GM23248 (cell line): ENCODE data around the gene RNF145. TPM values are rescaled to one million over a fixed set of nuclear protein-coding genes. Genes with fewer than 3 reads are reported as not detected.

Experiments used
- DNase-seq: peaks from one replicate; pipeline ENCODE4 v3.0.0-alpha.2; 2015
- H2AFZ ChIP-seq: fragments of 200-600 bp; sonication (generic); 2 replicates; pipeline ENCODE4 v1.6.1; 2016; ENCODE audit warnings: antibody characterized with exemption
- H3F3A ChIP-seq: fragments of 200-600 bp; sonication (generic); 2 replicates; pipeline ENCODE4 v1.6.1; 2016; ENCODE audit warnings: mild to moderate bottlenecking, antibody characterized with exemption, mixed run types; ENCODE audit not compliant: insufficient read depth
- H3K27ac ChIP-seq: fragments of 200-600 bp; sonication (generic); 2 replicates; pipeline ENCODE4 v1.5.1; 2016; ENCODE audit warnings: mild to moderate bottlenecking
- H3K27me3 ChIP-seq: fragments of 200-600 bp; sonication (generic); replicated peaks from 2 replicates; pipeline ENCODE4 v1.6.1; 2016; ENCODE audit warnings: mild to moderate bottlenecking; ENCODE audit not compliant: insufficient read depth
- H3K36me3 ChIP-seq: fragments of 200-600 bp; sonication (generic); 2 replicates; pipeline ENCODE4 v1.6.1; 2016; ENCODE audit warnings: low read depth, mild to moderate bottlenecking
- H3K4me1 ChIP-seq: fragments of 200-600 bp; sonication (generic); 2 replicates; pipeline ENCODE4 v1.6.1; 2016; ENCODE audit warnings: mild to moderate bottlenecking; ENCODE audit not compliant: insufficient read depth
- H3K4me2 ChIP-seq: fragments of 200-600 bp; sonication (generic); one replicate; pipeline ENCODE4 v1.6.1; 2016; ENCODE audit warnings: mild to moderate bottlenecking; ENCODE audit not compliant: unreplicated experiment
- H3K4me3 ChIP-seq: fragments of 200-600 bp; sonication (generic); 2 replicates; pipeline ENCODE4 v1.5.1; 2016; ENCODE audit warnings: mild to moderate bottlenecking
- H3K79me2 ChIP-seq: fragments of 200-600 bp; sonication (generic); 2 replicates; pipeline ENCODE4 v1.6.1; 2016; ENCODE audit warnings: mild to moderate bottlenecking; ENCODE audit not compliant: insufficient read depth
- H3K9ac ChIP-seq: fragments of 200-600 bp; sonication (generic); 2 replicates; pipeline ENCODE4 v1.6.1; 2016; ENCODE audit warnings: mild to moderate bottlenecking
- H3K9me2 ChIP-seq: fragments of 200-600 bp; sonication (generic); 2 replicates; pipeline ENCODE4 v1.6.1; 2016; ENCODE audit warnings: mixed run types, mild to moderate bottlenecking, moderate library complexity; ENCODE audit not compliant: insufficient read depth
- H3K9me3 ChIP-seq: fragments of 200-600 bp; sonication (generic); one replicate; pipeline ENCODE4 v1.6.1; 2017; ENCODE audit warnings: low read depth
- H4K20me1 ChIP-seq: fragments of 200-600 bp; sonication (generic); 2 replicates; pipeline ENCODE4 v1.6.0; 2016; ENCODE audit not compliant: insufficient read depth
- EZH2 ChIP-seq: fragments of 200-600 bp; sonication (generic); IDR thresholded peaks from 2 replicates; pipeline ENCODE4 v1.6.1; 2018; ENCODE audit warnings: antibody characterized with exemption, mild to moderate bottlenecking; ENCODE audit not compliant: insufficient read depth, poor library complexity, severe bottlenecking
- EZH2phosphoT487 ChIP-seq: fragments of 200-600 bp; sonication (generic); IDR thresholded peaks from 2 replicates; pipeline ENCODE4 v1.6.1; 2018; ENCODE audit warnings: antibody characterized with exemption, moderate library complexity, mild to moderate bottlenecking, low read depth; ENCODE audit not compliant: insufficient read depth
- WGBS, 2 experiments: methylation state at CpG; one replicate each; pipeline ENCODE4 v1.1.6; 2015 to 2017; ENCODE audit warnings: low lambda C conversion rate in 2 of 2, low coverage in 1 of 2; ENCODE audit errors: missing lambda C conversion rate in 2 of 2; 5-methylcytosine and 5-hydroxymethylcytosine counted together
- in situ Hi-C: fragments of 300-500 bp; cut with MboI; formaldehyde crosslinking; loops from 2 replicates; pipeline ENCODE4 v1.15.0; 2020
- polyA plus RNA-seq: library from polyadenylated mRNA; unstranded; fragments of >200 nt; fragmentation: Nextera tagmentation; extraction: Ambion mirVana; gene quantifications from 2 replicates; pipeline ENCODE4 v1.2.1, GENCODE V29; 2016
- total RNA-seq: library from RNA; depleted of rRNA; stranded (reverse); fragments of >200 nt; shearing (Covaris generic); gene quantifications from 2 replicates; pipeline ENCODE4 v1.2.3, GENCODE V29; 2014

The RNF145 gene
- total and polyA plus RNA-seq, 2 experiments from 2014 or later = 9.2 to 38.7 TPM

GRCh38 chr5:159207686-159208513 is 1.5 kb downstream of the RNF145 start:
- Histone ChIP-seq H3F3A (peaks cover 28% of the 10 kb centered on the region), H3K36me3 (peaks cover 5% of the 10 kb centered on the region; the same call in 1 of the 2 replicates), H3K4me3 (peak overlapping the region; percentile 85), H3K4me2 (peak overlapping the region; percentile 96), H3K27ac (peak overlapping the region; percentile 91), H4K20me1 (0 out of 2 replicates have a peak, but pooled peaks cover 5% of the 10 kb centered on the region), H3K9ac (peak overlapping the region; percentile 92), H3K9me3 (no peaks in the 10 kb centered on the region), H3K9me2 (no peaks in the 10 kb centered on the region), H2AFZ (peak overlapping the region; percentile 64), H3K79me2 (peaks cover 63% of the 10 kb centered on the region), H3K4me1 (peaks cover 43% of the 10 kb centered on the region), H3K27me3 (no peaks in the 10 kb centered on the region)
- in situ Hi-C loops = no loop called here
- DNase-seq = peak; percentile 88
- TF ChIP-seq EZH2phosphoT487 (no peak), EZH2 (no peak)
- 1 to 2% methylated on average over 35 of the region's 35 CpGs for WGBS, 2 experiments

GRCh38 chr5:159207222-159207685 is 2.1 kb downstream of the RNF145 start:
- Histone ChIP-seq H3K9ac (peak overlapping the region; percentile 92), H3K4me1 (peaks cover 47% of the 10 kb centered on the region), H3K36me3 (peaks cover 11% of the 10 kb centered on the region; the same call in 1 of the 2 replicates), H3K27ac (peak overlapping the region; percentile 91), H3K79me2 (peaks cover 70% of the 10 kb centered on the region), H3K27me3 (no peaks in the 10 kb centered on the region), H3F3A (peaks cover 28% of the 10 kb centered on the region), H4K20me1 (0 out of 2 replicates have a peak, but pooled peaks cover 5% of the 10 kb centered on the region), H3K4me2 (peak overlapping the region; percentile 96), H3K9me3 (no peaks in the 10 kb centered on the region), H2AFZ (peak overlapping the region; percentile 64), H3K4me3 (peak overlapping the region; percentile 85), H3K9me2 (no peaks in the 10 kb centered on the region)
- TF ChIP-seq EZH2 (no peak), EZH2phosphoT487 (no peak)
- in situ Hi-C loops = no loop called here
- WGBS, 2 experiments = 2 to 4% methylated on average over 5 of the region's 5 CpGs
- peak; percentile 22 for DNase-seq

GRCh38 chr5:159206818-159207217 is 2.5 kb downstream of the RNF145 start:
- Histone ChIP-seq H3K9me2 (no peaks in the 10 kb centered on the region), H3K4me3 (peak overlapping the region; percentile 85), H3K79me2 (peaks cover 74% of the 10 kb centered on the region), H3K27ac (peak overlapping the region; percentile 91), H3K9me3 (no peaks in the 10 kb centered on the region), H3K27me3 (no peaks in the 10 kb centered on the region), H3K9ac (peak overlapping the region; percentile 92), H3K4me1 (peaks cover 47% of the 10 kb centered on the region), H2AFZ (no peak overlapping the region), H3K4me2 (peak overlapping the region; percentile 96), H3K36me3 (peaks cover 16% of the 10 kb centered on the region; the same call in 1 of the 2 replicates), H4K20me1 (0 out of 2 replicates have a peak, but pooled peaks cover 5% of the 10 kb centered on the region), H3F3A (peaks cover 28% of the 10 kb centered on the region)
- in situ Hi-C loops = no loop called here
- TF ChIP-seq EZH2 (no peak), EZH2phosphoT487 (no peak)
- 0 to 4% methylated on average over 2 of the region's 2 CpGs for WGBS, 2 experiments
- peak; percentile 20 for DNase-seq

- Histone ChIP-seq H3K9me3 (no peaks in the 10 kb centered on the region), H3K4me2 (peak overlapping the region; percentile 96), H3K4me1 (peaks cover 47% of the 10 kb centered on the region), H3K9ac (peak overlapping the region; percentile 92), H3K36me3 (peaks cover 16% of the 10 kb centered on the region; the same call in 1 of the 2 replicates), H4K20me1 (0 out of 2 replicates have a peak, but pooled peaks cover 5% of the 10 kb centered on the region), H3K4me3 (peak overlapping the region; percentile 85), H3K27ac (peak overlapping the region; percentile 91), H2AFZ (no peak overlapping the region), H3K9me2 (no peaks in the 10 kb centered on the region), H3K79me2 (peaks cover 78% of the 10 kb centered on the region), H3K27me3 (no peaks in the 10 kb centered on the region), H3F3A (peaks cover 28% of the 10 kb centered on the region)
- 40 to 41% methylated on average over 2 of the region's 2 CpGs for WGBS, 2 experiments
- in situ Hi-C loops = no loop called here
- TF ChIP-seq EZH2 (no peak), EZH2phosphoT487 (no peak)
- peak; percentile 34 for DNase-seq
These were observed 3.0 kb downstream of the RNF145 start for GRCh38 chr5:159206368-159206767.
